Astrocyte of the hippocampus (primary cell): ENCODE measurements around the gene POTEB.
"Not testable (repeated sequence)": the region's sequence is repeated elsewhere in the genome, so short reads cannot be mapped to it uniquely, and the experiment has no call there.

Experiments used
- DNase-seq: peaks from one replicate; pipeline ENCODE4 v3.0.0; 2011; ENCODE audit warnings: low read depth, low spot score

Gene POTEB

DNA sequence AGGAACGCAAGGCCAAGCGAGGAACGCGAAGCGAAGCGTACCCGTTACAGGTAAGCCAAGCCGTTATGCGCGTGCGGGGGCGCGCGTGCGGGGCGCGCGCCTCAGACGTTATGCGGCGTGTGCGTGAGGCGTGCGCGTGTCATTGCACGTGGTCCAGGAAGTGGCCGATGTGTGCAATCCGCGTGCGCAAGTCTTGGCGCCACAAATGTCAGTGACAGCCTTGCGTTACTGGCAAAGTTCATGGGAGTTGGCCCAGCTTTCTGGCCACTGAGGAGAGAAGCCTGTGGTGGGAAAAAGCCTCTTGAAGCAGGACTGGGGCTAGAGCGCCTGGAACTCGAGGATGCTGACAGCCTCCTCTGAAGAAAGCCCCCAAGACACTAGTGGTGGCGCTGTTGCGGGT lies at the start of gene POTEB:
TSS of gene POTEB (minus strand) at position 101 of the 400 bp plus-strand sequence. CDS start 489 bp downstream, outside the sequence.
- DNase-seq, result not testable (repeated sequence)

DNA sequence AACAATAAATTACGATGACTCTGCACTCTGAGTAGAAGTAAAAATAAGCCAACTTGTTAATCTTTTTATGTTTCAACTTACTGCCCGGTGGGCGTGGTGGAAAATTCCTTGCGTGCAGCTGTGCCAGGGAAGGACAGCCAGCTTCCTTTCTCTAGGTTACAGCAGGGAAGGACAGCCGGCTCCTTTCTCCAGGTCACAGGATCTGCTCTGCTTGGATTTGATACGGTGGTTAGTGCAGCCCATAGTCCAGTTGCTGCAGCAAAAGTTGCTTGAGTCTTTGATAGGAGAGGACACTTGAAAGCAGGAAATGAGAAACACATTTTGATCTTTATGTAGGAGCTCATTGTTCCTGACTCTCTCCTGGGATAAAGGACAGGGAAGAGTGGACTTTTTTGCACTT lies 13.4 kb upstream of the POTEB start:
- DNase-seq, result not testable (repeated sequence)

DNA sequence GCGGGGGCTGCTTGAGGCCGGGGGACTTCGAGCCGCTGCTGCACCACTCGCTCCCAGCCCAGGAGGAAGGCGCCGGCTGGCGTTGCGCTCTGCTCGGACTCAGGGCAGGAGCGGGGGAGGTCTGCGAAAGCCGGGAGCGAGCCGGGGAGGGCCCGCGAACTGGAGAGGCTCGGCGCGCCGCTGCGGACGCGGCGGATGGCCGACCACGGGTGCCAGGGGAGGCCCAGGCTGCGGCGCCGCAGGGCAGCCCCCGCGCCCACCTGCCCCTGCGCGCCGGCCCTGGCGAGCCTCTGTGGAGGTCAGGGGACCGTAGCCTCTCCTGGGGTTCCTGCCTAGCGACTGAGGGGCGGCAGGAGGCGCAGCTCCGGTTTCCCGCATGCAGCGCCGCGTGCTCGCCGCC lies 12.0 kb upstream of the POTEB start:
- not testable (repeated sequence) for DNase-seq

DNA sequence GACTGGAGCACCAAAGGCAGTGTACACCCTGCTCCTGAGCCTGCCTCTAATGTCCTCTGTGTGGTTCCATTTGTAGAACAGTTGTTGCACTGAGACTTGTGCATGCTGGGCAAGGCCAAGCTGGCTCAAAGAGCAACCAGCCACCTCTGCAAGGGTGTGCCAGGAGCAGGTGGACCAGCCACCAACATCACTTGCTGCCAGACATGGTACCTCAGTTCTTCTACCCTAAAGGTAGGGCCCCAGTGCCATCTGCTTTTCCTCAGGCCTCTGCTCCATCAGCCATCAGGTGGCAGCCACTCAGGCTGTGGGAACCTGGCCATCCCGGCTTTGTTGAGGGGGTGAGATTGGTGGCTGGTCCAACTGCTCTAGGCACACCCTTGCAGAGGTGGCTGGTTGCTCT lies 38.7 kb downstream of the POTEB start:
- not testable (repeated sequence) for DNase-seq
